ENCODE results near the gene ALG13. TPM values are rescaled to one million over a fixed set of nuclear protein-coding genes. Genes with fewer than 3 reads are reported as not detected.
A peak's percentile ranks its signal among the peaks of the same experiment; 100 is the strongest.

The ALG13 gene
- total RNA-seq, 1 experiment from 2014 or later = 248 TPM

DNA sequence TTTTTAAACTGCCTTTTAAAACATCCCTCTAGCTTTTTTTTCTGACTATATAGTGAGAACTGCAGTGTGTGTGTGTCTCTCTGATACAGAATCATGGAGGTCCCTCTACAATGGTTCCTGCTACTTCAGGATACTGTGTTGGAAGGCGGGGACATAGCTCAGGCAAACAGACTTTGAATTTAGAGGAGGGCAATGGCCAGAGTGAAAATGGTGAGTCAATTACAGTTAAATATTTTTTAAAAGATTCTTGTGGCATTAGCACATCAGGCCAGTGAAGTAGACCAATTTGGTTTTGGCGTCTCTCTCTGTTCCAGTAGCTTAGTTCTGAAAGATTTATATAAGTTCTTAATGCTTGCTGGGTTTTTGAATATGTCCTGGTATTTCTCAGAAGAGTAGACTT lies 47.1 kb downstream of the ALG13 start:
- Histone ChIP-seq H3K27ac (ENCODE audit: low read length) (no peak overlapping the region), H3K4me2 (ENCODE audit: low read depth, low read length, poor library complexity, severe bottlenecking) (no peak overlapping the region), H3K9ac (ENCODE audit: low read length) (no peak overlapping the region), H3K4me3 (ENCODE audit: low read length) (no peak overlapping the region), H3K9me3 (ENCODE audit: low read length) (no peaks in the 10 kb centered on the region), H4K20me1 (ENCODE audit: insufficient read depth, low read depth, low read length) (no peaks in the 10 kb centered on the region), H3K36me3 (ENCODE audit: insufficient read depth, low read length) (peaks cover 58% of the 10 kb centered on the region), H2AFZ (ENCODE audit: low read length) (no peak overlapping the region), H3K4me1 (ENCODE audit: low read length) (no peaks in the 10 kb centered on the region), H3K27me3 (ENCODE audit: low read length) (no peaks in the 10 kb centered on the region), H3K79me2 (ENCODE audit: low read length) (0 out of 2 replicates have a peak, but pooled peaks cover 3% of the 10 kb centered on the region), H3K9me2 (replicated peaks; ENCODE audit: insufficient read depth, low read length) (no peaks in the 10 kb centered on the region)
- no peak for DNase-seq

DNA sequence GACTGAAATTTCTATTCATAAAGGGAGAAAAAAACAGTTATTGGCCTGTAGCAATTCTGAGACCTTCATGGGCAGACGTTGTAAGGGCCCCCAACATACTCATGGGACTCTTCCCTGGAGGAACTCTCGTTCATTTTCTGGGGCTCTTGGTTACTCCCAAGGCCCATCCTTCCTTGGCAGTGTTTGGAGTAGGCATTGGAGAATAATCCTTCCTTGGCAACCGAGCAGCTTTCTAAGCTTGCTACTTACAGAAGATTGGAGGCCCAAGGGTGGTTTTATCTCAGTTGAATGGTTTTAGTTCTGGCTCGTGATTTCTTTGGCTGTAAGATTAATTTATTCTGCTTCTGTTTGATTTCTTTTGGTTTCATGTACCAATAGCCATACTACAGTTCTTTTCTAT lies 50.4 kb downstream of the ALG13 start:
- no peak for DNase-seq
- Histone ChIP-seq H3K4me2 (ENCODE audit: low read depth, low read length, poor library complexity, severe bottlenecking) (no peak overlapping the region), H4K20me1 (ENCODE audit: insufficient read depth, low read depth, low read length) (no peaks in the 10 kb centered on the region), H3K9ac (ENCODE audit: low read length) (no peak overlapping the region), H3K79me2 (ENCODE audit: low read length) (0 out of 2 replicates have a peak, but pooled peaks cover 3% of the 10 kb centered on the region), H2AFZ (ENCODE audit: low read length) (no peak overlapping the region), H3K9me3 (ENCODE audit: low read length) (no peaks in the 10 kb centered on the region), H3K36me3 (ENCODE audit: insufficient read depth, low read length) (peaks cover 62% of the 10 kb centered on the region), H3K4me1 (ENCODE audit: low read length) (no peaks in the 10 kb centered on the region), H3K4me3 (ENCODE audit: low read length) (no peak overlapping the region), H3K27me3 (ENCODE audit: low read length) (no peaks in the 10 kb centered on the region), H3K27ac (ENCODE audit: low read length) (no peak overlapping the region), H3K9me2 (replicated peaks; ENCODE audit: insufficient read depth, low read length) (no peaks in the 10 kb centered on the region)

DNA sequence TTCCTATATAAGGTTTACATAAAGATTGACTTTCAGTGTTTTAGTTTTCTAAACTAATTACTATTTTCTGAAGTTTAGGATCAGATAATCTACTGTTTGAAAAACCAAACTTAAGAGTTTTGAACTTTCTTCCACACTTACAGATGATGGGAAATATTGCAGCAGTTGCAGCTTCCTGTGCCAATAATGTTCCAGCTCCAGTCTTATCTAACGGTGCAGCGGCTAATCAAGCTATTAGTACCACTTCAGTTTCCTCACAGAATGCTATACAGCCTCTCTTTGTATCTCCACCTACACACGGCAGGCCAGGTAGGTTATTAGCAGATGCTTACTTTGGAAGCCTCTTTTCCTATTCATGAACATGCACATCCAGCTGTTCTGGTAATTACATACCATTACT lies 55.6 kb downstream of the ALG13 start:
- Histone ChIP-seq H3K36me3 (ENCODE audit: insufficient read depth, low read length) (peaks cover 67% of the 10 kb centered on the region), H3K27ac (ENCODE audit: low read length) (no peak overlapping the region), H3K27me3 (ENCODE audit: low read length) (no peaks in the 10 kb centered on the region), H3K9me3 (ENCODE audit: low read length) (no peaks in the 10 kb centered on the region), H2AFZ (ENCODE audit: low read length) (no peak overlapping the region), H3K4me2 (ENCODE audit: low read depth, low read length, poor library complexity, severe bottlenecking) (no peak overlapping the region), H4K20me1 (ENCODE audit: insufficient read depth, low read depth, low read length) (no peaks in the 10 kb centered on the region), H3K4me3 (ENCODE audit: low read length) (no peak overlapping the region), H3K9ac (ENCODE audit: low read length) (no peak overlapping the region), H3K9me2 (replicated peaks; ENCODE audit: insufficient read depth, low read length) (no peaks in the 10 kb centered on the region), H3K79me2 (ENCODE audit: low read length) (no peaks in the 10 kb centered on the region), H3K4me1 (ENCODE audit: low read length) (no peaks in the 10 kb centered on the region)
- no peak for DNase-seq

DNA sequence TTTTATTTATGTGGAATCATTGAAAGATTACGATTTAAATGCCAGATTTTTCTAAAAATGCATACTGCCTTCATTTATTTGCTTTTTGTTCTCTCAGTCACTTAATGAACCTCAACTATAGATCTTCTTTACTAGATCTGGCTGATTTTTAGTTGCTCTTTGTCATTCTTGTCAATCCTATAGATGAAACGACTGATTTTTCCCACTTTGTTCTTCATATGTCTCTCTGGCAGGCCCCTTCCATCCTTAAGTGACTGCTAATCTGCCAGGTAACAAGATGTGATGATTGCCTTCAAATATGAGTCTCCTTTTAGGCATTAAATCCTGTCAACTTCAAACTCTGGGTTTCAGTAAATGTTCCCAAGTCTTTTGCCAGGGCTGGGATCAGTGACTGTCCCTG lies 61.0 kb downstream of the ALG13 start:
- Histone ChIP-seq H3K4me3 (ENCODE audit: low read length) (no peak overlapping the region), H2AFZ (ENCODE audit: low read length) (no peak overlapping the region), H4K20me1 (ENCODE audit: insufficient read depth, low read depth, low read length) (no peaks in the 10 kb centered on the region), H3K4me1 (ENCODE audit: low read length) (no peaks in the 10 kb centered on the region), H3K27ac (ENCODE audit: low read length) (no peak overlapping the region), H3K27me3 (ENCODE audit: low read length) (no peaks in the 10 kb centered on the region), H3K4me2 (ENCODE audit: low read depth, low read length, poor library complexity, severe bottlenecking) (no peak overlapping the region), H3K79me2 (ENCODE audit: low read length) (peaks cover 9% of the 10 kb centered on the region; the same call in 1 of the 2 replicates), H3K9ac (ENCODE audit: low read length) (no peak overlapping the region), H3K9me2 (replicated peaks; ENCODE audit: insufficient read depth, low read length) (no peaks in the 10 kb centered on the region), H3K36me3 (ENCODE audit: insufficient read depth, low read length) (peaks cover 84% of the 10 kb centered on the region), H3K9me3 (ENCODE audit: low read length) (no peaks in the 10 kb centered on the region)
- DNase-seq = no peak

DNA sequence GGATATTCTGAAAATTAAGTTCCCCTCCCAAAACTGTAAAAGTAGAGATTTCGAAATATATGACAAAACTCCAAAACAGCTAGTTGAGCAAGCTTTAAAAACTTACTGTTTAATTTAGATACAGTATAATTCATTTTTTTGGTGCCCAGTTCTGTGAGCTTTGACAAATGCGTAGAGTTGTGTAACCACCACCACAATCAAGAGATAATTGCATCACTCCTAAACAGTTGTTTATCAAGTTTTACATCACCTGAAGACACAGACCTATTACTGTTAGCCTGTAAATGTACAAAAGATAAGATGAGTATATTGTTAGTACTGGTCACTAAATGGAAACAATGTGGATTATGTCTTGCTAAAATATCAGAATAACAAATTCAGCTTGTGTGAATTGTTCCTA lies 62.3 kb downstream of the ALG13 start:
- H3K9ac ChIP-seq (ENCODE audit: low read length) = no peak overlapping the region
- no peaks in the 10 kb centered on the region for H3K4me1 ChIP-seq (ENCODE audit: low read length)
- no peaks in the 10 kb centered on the region for H3K9me2 ChIP-seq (replicated peaks; ENCODE audit: insufficient read depth, low read length)
- no peak overlapping the region for H3K27ac ChIP-seq (ENCODE audit: low read length)
- no peak overlapping the region for H3K4me3 ChIP-seq (ENCODE audit: low read length)
- peaks cover 14% of the 10 kb centered on the region; the same call in 1 of the 2 replicates for H3K79me2 ChIP-seq (ENCODE audit: low read length)
- peaks cover 85% of the 10 kb centered on the region for H3K36me3 ChIP-seq (ENCODE audit: insufficient read depth, low read length)
- no peaks in the 10 kb centered on the region for H3K9me3 ChIP-seq (ENCODE audit: low read length)
- DNase-seq = no peak
- H4K20me1 ChIP-seq (ENCODE audit: insufficient read depth, low read depth, low read length) = no peaks in the 10 kb centered on the region
- no peak overlapping the region for H2AFZ ChIP-seq (ENCODE audit: low read length)
- no peak overlapping the region for H3K4me2 ChIP-seq (ENCODE audit: low read depth, low read length, poor library complexity, severe bottlenecking)
- no peaks in the 10 kb centered on the region for H3K27me3 ChIP-seq (ENCODE audit: low read length)

DNA sequence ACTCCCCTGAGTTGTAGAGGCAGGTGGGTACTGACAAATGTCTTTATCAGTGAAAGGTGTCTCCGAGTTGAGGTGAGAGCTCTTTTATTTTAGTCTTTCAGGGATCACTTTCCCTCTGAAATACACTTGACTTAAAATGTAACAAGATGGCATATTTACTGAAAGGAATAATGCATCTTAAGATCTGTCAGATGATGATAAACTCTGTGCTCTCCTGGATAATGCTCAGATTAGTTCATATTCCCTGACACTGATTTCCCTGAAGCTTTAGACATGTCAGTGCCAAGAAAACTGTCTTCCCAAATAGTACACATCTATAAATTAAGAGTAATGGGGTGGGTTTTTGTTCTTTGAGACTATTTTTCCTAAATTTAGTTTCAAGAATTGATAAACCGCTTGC lies 75.5 kb downstream of the ALG13 start:
- Histone ChIP-seq H3K27me3 (ENCODE audit: low read length) (no peaks in the 10 kb centered on the region), H3K36me3 (ENCODE audit: insufficient read depth, low read length) (peaks cover 36% of the 10 kb centered on the region), H3K4me1 (ENCODE audit: low read length) (no peaks in the 10 kb centered on the region), H3K4me3 (ENCODE audit: low read length) (no peak overlapping the region), H3K9me2 (replicated peaks; ENCODE audit: insufficient read depth, low read length) (no peaks in the 10 kb centered on the region), H3K9ac (ENCODE audit: low read length) (no peak overlapping the region), H3K4me2 (ENCODE audit: low read depth, low read length, poor library complexity, severe bottlenecking) (no peak overlapping the region), H3K27ac (ENCODE audit: low read length) (no peak overlapping the region), H3K79me2 (ENCODE audit: low read length) (no peaks in the 10 kb centered on the region), H2AFZ (ENCODE audit: low read length) (no peak overlapping the region), H4K20me1 (ENCODE audit: insufficient read depth, low read depth, low read length) (no peaks in the 10 kb centered on the region), H3K9me3 (ENCODE audit: low read length) (no peaks in the 10 kb centered on the region)
- no peak for DNase-seq

DNA sequence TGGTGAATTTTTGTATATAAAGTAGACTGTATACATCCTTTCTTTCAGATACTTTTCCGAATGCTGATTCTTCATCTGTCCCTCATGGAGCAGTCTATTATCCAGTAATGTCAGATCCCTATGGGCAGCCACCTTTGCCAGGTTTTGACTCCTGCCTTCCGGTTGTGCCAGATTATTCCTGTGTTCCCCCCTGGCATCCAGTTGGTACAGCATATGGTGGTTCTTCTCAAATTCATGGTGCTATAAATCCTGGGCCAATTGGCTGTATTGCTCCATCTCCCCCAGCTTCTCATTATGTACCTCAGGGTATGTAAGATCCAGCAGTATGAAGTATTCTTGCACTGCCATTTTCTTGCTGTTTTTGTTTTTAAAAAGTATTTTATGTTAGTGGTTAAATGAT lies 78.7 kb downstream of the ALG13 start:
- Histone ChIP-seq H3K27ac (ENCODE audit: low read length) (no peak overlapping the region), H2AFZ (ENCODE audit: low read length) (no peak overlapping the region), H3K4me3 (ENCODE audit: low read length) (no peak overlapping the region), H3K9ac (ENCODE audit: low read length) (no peak overlapping the region), H3K79me2 (ENCODE audit: low read length) (no peaks in the 10 kb centered on the region), H3K4me2 (ENCODE audit: low read depth, low read length, poor library complexity, severe bottlenecking) (no peak overlapping the region), H3K27me3 (ENCODE audit: low read length) (no peaks in the 10 kb centered on the region), H3K36me3 (ENCODE audit: insufficient read depth, low read length) (peaks cover 27% of the 10 kb centered on the region), H3K9me3 (ENCODE audit: low read length) (no peaks in the 10 kb centered on the region), H4K20me1 (ENCODE audit: insufficient read depth, low read depth, low read length) (no peaks in the 10 kb centered on the region), H3K9me2 (replicated peaks; ENCODE audit: insufficient read depth, low read length) (no peaks in the 10 kb centered on the region), H3K4me1 (ENCODE audit: low read length) (no peaks in the 10 kb centered on the region)
- DNase-seq = no peak

DNA sequence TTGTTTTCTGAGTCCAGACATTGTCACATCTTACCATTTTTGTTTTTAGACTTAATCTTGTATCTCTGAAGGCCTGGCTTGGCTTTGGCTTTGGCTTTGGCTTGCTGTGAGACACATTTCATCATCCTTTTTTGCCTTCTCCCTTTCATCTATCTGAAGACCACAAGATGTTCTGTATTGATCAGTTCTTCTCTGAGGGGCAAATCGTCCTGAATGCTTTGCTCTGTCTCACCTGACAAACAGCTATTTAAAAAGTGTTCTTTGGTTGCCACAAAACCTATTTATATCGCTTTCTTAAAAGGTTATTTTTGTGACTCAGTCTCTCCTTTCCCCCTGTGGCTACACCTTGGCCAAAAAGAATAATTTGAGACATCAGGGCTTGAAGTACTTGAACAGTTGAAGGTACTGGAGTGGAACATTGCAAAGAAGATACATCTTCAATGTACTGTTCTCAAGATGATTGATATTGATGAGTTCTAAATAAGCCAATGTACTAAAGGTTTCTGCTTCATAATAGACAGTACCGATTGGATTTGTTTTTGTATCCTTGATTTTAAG lies 80.7 kb downstream of the ALG13 start:
- H4K20me1 ChIP-seq (ENCODE audit: insufficient read depth, low read depth, low read length) = no peaks in the 10 kb centered on the region
- no peak for DNase-seq
- H3K36me3 ChIP-seq (ENCODE audit: insufficient read depth, low read length) = peaks cover 43% of the 10 kb centered on the region

DNA sequence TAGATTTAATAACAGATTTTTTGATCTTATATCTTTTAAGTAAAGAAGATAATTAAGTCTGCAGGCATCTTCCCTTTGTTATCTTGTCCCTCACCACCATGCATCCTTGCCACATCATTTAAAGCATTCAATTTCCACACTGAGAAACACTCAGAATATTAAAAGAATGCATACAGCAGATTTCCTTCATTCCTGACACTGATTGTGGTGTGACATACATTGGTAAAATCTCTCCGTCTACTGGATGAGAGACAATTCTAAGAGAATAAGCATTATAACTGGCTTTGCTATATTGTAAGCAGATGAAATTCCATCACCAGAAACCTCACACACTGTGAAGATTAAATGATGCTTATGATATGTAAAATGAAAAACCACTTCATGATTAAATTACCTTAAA lies 97.6 kb downstream of the ALG13 start:
- H3K9ac ChIP-seq (ENCODE audit: low read length) = no peak overlapping the region
- no peak overlapping the region for H3K4me2 ChIP-seq (ENCODE audit: low read depth, low read length, poor library complexity, severe bottlenecking)
- peak; percentile 0 for DNase-seq
- H3K4me3 ChIP-seq (ENCODE audit: low read length) = no peak overlapping the region
- no peak overlapping the region for H3K27ac ChIP-seq (ENCODE audit: low read length)
- H2AFZ ChIP-seq (ENCODE audit: low read length) = no peak overlapping the region
- no peaks in the 10 kb centered on the region for H3K27me3 ChIP-seq (ENCODE audit: low read length)
- H3K4me1 ChIP-seq (ENCODE audit: low read length) = no peaks in the 10 kb centered on the region
- H3K79me2 ChIP-seq (ENCODE audit: low read length) = no peaks in the 10 kb centered on the region
- no peaks in the 10 kb centered on the region for H3K9me2 ChIP-seq (replicated peaks; ENCODE audit: insufficient read depth, low read length)
- no peaks in the 10 kb centered on the region for H4K20me1 ChIP-seq (ENCODE audit: insufficient read depth, low read depth, low read length)
- H3K9me3 ChIP-seq (ENCODE audit: low read length) = no peaks in the 10 kb centered on the region
- H3K36me3 ChIP-seq (ENCODE audit: insufficient read depth, low read length) = no peaks in the 10 kb centered on the region

More for the DNA sequence above, 80.7 kb downstream of the ALG13 start:
- Histone ChIP-seq H2AFZ (ENCODE audit: low read length) (no peak overlapping the region), H3K4me3 (ENCODE audit: low read length) (no peak overlapping the region), H3K9me3 (ENCODE audit: low read length) (no peaks in the 10 kb centered on the region), H3K79me2 (ENCODE audit: low read length) (no peaks in the 10 kb centered on the region), H3K4me1 (ENCODE audit: low read length) (no peaks in the 10 kb centered on the region), H3K4me2 (ENCODE audit: low read depth, low read length, poor library complexity, severe bottlenecking) (no peak overlapping the region), H3K27ac (ENCODE audit: low read length) (no peak overlapping the region), H3K9ac (ENCODE audit: low read length) (no peak overlapping the region), H3K27me3 (ENCODE audit: low read length) (no peaks in the 10 kb centered on the region), H3K9me2 (replicated peaks; ENCODE audit: insufficient read depth, low read length) (no peaks in the 10 kb centered on the region)

Data from Karpas-422 (cell line).